Activated naive CD4-positive, alpha-beta T cell treated with anti-CD3 and anti-CD28 coated beads, Interleukin-2, amount 10 ng/mL, durations not matched to agents 7 days and 5 days (primary cell): ENCODE measurements around the gene LMOD2.

Experiments used
- CTCF ChIA-PET: fragments of 350-600 bp; sonication (Branson Sonifier 250); formaldehyde crosslinking; loops from one replicate; lab custom pipeline; 2021; ENCODE audit warnings: antibody characterized with exemption; lab: Charles Lee
- DNase-seq: peaks from one replicate; pipeline ENCODE4 v3.0.0-alpha.2; 2020
- H3K27ac Mint-ChIP-seq: one replicate; pipeline ENCODE4 v1.8.0; 2021; ENCODE audit warnings: mild to moderate bottlenecking, moderate library complexity, mixed read lengths
- H3K27me3 Mint-ChIP-seq: one replicate; pipeline ENCODE4 v1.8.0; 2021; ENCODE audit warnings: mild to moderate bottlenecking, mixed read lengths
- H3K36me3 Mint-ChIP-seq: one replicate; pipeline ENCODE4 v1.8.0; 2021; ENCODE audit warnings: mixed read lengths
- H3K4me1 Mint-ChIP-seq: one replicate; pipeline ENCODE4 v1.8.0; 2021; ENCODE audit warnings: mixed read lengths
- H3K4me3 Mint-ChIP-seq: one replicate; pipeline ENCODE4 v1.8.0; 2021; ENCODE audit warnings: mild to moderate bottlenecking, moderate library complexity, mixed read lengths
- H3K9me3 Mint-ChIP-seq: one replicate; pipeline ENCODE4 v1.8.0; 2021; ENCODE audit warnings: mixed read lengths

The LMOD2 gene

DNA sequence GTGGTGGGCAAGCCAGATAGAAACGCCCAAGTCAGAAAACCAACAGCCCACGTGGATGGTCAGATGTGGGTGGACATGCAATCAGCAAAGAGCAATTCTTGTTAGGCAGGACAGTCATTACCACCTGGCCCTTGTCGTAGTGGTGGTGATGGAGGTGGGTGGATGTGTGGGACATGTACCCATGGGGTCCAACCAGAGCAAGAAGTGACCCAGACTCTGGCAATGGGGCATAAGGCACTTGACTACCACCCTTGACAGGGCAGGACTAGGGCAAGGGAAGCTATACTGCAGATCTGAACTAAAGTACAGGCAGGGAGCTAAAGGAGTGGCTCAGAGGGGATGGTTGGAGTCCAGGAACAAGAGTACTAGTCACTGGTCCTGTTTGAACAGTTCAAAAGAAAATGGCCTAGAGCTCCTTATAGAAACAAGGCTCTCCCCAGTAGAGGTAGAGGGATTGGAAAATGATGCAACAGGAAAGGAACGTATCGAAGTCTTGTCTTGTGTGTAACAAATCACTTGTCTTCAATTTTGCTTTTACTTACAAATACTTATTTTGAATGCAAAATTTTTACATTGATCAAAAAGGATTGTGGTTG lies 17.6 kb downstream of the LMOD2 start:
- H3K27me3 Mint-ChIP-seq, result no peaks in the 10 kb centered on the region
- no peaks in the 10 kb centered on the region for H3K4me1 Mint-ChIP-seq
- no peak overlapping the region for H3K27ac Mint-ChIP-seq
- CTCF ChIA-PET, result no interaction called here
- H3K36me3 Mint-ChIP-seq, result no peaks in the 10 kb centered on the region
- H3K4me3 Mint-ChIP-seq, result no peak overlapping the region
- H3K9me3 Mint-ChIP-seq, result no peaks in the 10 kb centered on the region
- no peak for DNase-seq

DNA sequence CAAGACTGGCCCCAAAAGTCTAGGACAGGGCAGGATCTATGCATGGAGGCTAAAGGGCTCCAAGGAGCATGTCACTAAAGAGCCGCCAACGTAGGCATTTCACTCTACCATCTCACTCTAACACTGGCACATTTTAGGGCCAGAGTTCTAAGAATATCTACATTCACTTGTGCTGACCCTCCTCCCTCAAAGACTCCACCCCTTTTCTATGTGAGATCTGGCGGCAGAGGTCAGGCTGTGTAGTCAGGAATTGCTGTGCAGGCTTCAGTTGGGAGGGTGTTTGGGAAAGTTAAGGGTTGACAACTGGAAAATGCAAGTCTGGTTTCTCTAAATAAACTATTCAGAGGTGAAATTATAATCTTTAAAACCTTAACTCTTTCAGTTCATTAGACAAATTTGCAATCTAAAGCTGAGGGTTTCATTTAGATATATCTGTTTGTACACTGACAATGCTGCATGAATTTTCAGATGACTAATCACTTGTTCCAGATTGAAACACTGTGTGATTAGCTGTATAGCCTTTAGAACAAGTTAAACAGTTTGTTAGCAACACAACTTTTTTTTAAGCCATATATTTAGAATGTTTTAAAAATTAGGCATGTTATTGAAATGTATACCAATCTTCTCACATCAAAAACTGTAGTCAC lies 18.2 kb downstream of the LMOD2 start:
- Mint-ChIP-seq H3K27ac (no peak overlapping the region), H3K4me3 (no peak overlapping the region), H3K36me3 (no peaks in the 10 kb centered on the region), H3K27me3 (no peaks in the 10 kb centered on the region), H3K4me1 (no peaks in the 10 kb centered on the region), H3K9me3 (no peaks in the 10 kb centered on the region)
- no peak for DNase-seq
- CTCF ChIA-PET, result interaction anchor here (1.0 kb wide), 1 partner anchor 27 kb away, joined by 3 read pairs; no protein-coding TSS in a partner anchor

DNA sequence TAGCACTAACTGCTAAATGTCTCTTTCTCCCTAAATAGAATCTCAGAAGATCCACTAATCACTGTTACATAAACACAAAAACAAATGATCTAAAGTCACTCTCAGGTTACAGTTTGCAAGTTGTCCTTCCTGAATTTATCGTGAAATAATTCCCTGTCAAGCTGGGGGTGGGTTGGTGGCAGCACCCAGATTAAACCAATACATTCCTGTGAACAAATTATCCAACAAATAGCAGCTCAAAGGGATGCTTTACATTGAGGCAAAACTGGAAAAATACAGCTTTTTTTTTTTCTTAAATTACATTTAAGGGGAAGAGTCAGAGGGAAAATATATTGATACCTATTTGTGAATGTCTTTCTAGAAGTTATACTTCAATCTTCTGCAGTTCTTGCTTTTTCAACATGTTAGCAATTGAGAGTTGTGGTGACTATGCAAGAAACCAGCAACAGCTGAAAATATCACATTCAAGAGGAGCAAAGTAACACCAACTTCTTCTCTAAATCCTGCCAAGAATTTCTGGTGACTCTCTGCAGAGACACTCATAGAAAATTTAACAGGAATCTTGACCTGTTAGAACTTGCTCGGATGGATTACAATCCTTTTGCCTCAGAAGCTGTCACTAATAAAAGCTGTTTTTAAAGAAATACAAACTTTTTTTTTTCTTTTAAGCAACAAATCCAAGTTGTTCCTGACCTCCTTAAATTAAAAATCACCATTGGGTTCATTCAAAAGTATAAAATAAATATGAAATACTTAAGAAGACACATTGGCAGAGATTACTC lies 18.9 kb downstream of the LMOD2 start:
- H3K4me3 Mint-ChIP-seq, result no peak overlapping the region
- no peaks in the 10 kb centered on the region for H3K9me3 Mint-ChIP-seq
- H3K27ac Mint-ChIP-seq, result no peak overlapping the region
- CTCF ChIA-PET, result interaction anchor here (1.0 kb wide), 1 partner anchor 27 kb away, joined by 3 read pairs; no protein-coding TSS in a partner anchor
- no peaks in the 10 kb centered on the region for H3K36me3 Mint-ChIP-seq
- DNase-seq, result no peak
- no peaks in the 10 kb centered on the region for H3K4me1 Mint-ChIP-seq
- H3K27me3 Mint-ChIP-seq, result no peaks in the 10 kb centered on the region

DNA sequence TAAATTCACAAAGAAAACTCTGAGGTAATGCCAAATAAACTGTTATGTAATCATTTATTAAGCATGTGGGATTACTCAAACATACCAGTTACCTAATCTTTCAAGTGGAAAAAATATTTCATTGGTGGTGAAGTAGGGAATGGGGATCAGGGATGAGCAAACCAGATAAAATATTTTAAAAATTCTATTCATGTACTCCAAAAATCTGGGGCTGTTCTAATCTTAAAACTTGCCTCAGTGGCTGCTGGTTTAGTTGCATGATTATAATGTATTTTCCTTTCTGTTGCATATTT lies 19.5 kb downstream of the LMOD2 start:
- Mint-ChIP-seq H3K4me3 (no peak overlapping the region), H3K36me3 (no peaks in the 10 kb centered on the region), H3K27me3 (no peaks in the 10 kb centered on the region), H3K27ac (no peak overlapping the region), H3K4me1 (no peaks in the 10 kb centered on the region), H3K9me3 (no peaks in the 10 kb centered on the region)
- no peak for DNase-seq
- CTCF ChIA-PET, result interaction anchor here (1.0 kb wide), 1 partner anchor 26 kb away, joined by 3 read pairs; no protein-coding TSS in a partner anchor

DNA sequence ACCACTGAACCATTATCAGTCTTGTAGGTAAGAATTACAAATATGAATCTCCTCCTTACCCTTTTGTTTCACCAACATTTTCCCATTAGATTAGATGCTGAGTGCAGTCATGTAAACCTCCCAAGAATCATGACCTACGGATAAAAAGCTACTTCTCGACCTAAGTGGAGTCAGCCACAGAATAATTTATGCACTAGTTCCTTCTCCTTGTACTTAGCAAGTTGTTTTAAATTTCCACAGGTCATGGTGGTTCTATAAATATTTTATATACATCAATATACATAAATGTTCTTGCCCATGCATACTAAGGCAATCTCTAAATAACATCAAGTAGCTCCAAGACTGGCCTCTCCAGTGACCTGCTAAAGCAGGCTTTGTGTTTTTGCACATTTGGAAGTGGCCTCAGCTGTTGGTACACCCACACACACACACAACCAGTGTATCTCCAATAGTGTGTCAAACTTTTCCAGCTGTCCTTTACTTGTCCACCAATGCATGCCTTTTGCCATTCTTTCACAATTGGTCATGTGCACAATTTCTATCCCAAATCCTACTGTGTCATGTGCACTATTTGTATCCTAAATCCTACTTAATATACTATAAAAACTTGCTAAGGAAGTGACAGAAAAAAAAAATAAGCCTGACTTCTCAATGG lies 21.5 kb downstream of the LMOD2 start:
- no peaks in the 10 kb centered on the region for H3K27me3 Mint-ChIP-seq
- no peak for DNase-seq
- H3K4me1 Mint-ChIP-seq, result no peaks in the 10 kb centered on the region
- no peaks in the 10 kb centered on the region for H3K9me3 Mint-ChIP-seq
- CTCF ChIA-PET, result no interaction called here
- no peak overlapping the region for H3K27ac Mint-ChIP-seq
- H3K36me3 Mint-ChIP-seq, result no peaks in the 10 kb centered on the region
- no peak overlapping the region for H3K4me3 Mint-ChIP-seq

DNA sequence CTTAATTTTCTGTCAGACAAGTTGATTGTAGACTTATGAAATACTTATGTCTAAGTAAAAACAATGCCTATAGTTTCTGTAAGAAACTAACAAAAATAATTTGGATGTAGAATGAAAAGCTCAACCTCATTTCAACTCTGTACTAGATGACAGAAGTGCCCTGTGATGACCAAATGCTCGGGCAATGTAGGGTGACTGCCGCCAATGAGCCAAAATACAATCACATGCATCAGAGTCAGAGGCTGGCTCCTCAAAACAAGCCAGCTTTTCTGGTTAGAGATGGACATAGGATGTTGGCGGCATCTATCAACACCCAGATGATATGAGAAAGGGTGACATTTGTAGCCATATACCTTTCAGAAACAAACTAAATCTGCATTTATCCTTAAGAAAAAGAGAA lies 23.9 kb downstream of the LMOD2 start:
- CTCF ChIA-PET, result no interaction called here
- no peak overlapping the region for H3K27ac Mint-ChIP-seq
- H3K4me3 Mint-ChIP-seq, result no peak overlapping the region
- no peaks in the 10 kb centered on the region for H3K4me1 Mint-ChIP-seq
- no peak for DNase-seq
- H3K9me3 Mint-ChIP-seq, result no peaks in the 10 kb centered on the region
- H3K36me3 Mint-ChIP-seq, result peaks cover 6% of the 10 kb centered on the region
- H3K27me3 Mint-ChIP-seq, result no peaks in the 10 kb centered on the region

DNA sequence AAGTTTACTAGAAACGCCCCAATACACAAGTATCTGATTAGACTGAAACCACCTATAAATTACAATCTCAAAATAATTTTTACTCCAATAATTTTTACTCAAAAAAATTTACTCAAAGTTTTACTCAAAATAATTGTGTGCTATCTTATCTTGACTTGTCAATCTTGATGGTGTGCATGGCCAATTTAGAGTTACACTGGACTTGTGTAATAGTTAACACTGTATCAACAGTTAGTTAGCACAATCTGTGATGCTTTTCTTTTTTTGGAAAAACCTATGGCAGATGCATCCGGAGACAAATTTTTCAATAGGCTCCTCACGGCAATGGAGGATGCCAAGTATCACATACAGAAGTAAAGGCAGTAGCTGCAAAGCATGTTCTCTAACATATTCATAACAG lies 24.9 kb downstream of the LMOD2 start:
- no peak overlapping the region for H3K27ac Mint-ChIP-seq

DNA sequence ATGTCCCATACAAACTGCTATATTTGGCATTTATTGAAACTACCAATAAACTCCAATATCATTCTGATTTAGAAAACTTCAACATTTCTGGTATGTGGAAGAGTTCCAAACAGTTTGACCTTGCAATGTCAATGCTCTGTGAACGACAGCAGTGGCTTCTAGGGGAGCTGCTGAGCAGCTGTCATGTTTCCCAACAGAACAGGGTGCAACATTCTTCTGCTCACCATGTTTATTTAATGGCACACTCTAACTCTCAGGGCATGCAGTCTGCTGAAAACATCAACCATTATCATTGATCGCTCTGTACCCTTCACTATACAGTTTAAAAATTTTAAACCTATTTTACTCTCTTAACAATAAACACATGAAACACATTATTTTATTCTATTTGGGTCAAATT lies 25.9 kb downstream of the LMOD2 start:
- H3K9me3 Mint-ChIP-seq, result no peaks in the 10 kb centered on the region
- DNase-seq, result no peak
- CTCF ChIA-PET, result interaction anchor here (1.1 to 1.5 kb wide), 4 partner anchors 9 to 184 kb away, joined by 3 to 17 read pairs (median 6); no protein-coding TSS in a partner anchor
- H3K4me3 Mint-ChIP-seq, result no peak overlapping the region
- H3K27ac Mint-ChIP-seq, result no peak overlapping the region
- H3K27me3 Mint-ChIP-seq, result no peaks in the 10 kb centered on the region
- no peaks in the 10 kb centered on the region for H3K4me1 Mint-ChIP-seq
- peaks cover 6% of the 10 kb centered on the region for H3K36me3 Mint-ChIP-seq

More for the DNA sequence above, 24.9 kb downstream of the LMOD2 start:
- no peaks in the 10 kb centered on the region for H3K27me3 Mint-ChIP-seq
- H3K36me3 Mint-ChIP-seq, result peaks cover 6% of the 10 kb centered on the region
- no peak for DNase-seq
- no peaks in the 10 kb centered on the region for H3K9me3 Mint-ChIP-seq
- no peak overlapping the region for H3K4me3 Mint-ChIP-seq
- CTCF ChIA-PET, result no interaction called here
- no peaks in the 10 kb centered on the region for H3K4me1 Mint-ChIP-seq

DNA sequence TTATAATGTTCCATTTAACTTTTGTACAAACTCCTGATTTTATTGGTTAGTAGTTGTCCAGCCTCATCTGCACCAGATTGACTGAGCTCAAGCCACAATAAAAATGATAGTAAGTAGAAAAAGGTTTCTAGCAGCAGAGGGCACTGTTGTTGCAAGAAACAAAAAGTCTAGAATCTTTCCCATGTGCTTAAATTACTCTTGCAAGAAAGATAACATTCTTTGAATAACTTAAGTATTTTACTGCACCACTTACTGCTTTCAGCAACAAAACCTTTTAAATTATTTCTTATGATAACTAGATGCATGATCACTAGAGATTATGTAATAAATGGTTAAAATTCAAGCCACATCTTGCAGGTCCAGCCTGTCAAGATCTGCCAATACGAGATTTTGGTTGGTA lies 27.0 kb downstream of the LMOD2 start:
- no peaks in the 10 kb centered on the region for H3K27me3 Mint-ChIP-seq
- DNase-seq, result no peak
- H3K9me3 Mint-ChIP-seq, result no peaks in the 10 kb centered on the region
- H3K36me3 Mint-ChIP-seq, result peaks cover 6% of the 10 kb centered on the region
- no peaks in the 10 kb centered on the region for H3K4me1 Mint-ChIP-seq
- CTCF ChIA-PET, result interaction anchor here (0.7 to 1.5 kb wide), 10 partner anchors 8 to 197 kb away, joined by 3 to 17 read pairs (median 4); no protein-coding TSS in a partner anchor
- no peak overlapping the region for H3K4me3 Mint-ChIP-seq
- no peak overlapping the region for H3K27ac Mint-ChIP-seq

DNA sequence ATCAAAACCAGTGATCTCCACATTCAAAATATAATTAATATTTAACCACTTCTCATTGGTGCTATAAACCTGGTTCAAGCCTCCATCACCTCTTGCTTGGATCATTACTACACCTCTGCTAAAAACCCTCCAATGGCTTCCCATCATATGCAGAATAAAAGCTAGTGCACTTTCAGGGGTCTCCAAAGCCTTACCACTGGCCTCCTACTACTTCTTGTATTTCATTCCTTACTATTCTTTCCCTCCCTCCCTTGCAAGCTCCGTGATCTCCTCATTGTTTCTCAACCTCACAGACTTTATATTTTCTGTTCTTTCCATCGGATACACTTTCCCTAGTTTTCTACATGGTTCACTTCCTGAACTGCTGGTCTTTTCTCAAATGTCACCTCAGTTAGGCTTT lies 31.5 kb downstream of the LMOD2 start:
- H3K27me3 Mint-ChIP-seq, result no peaks in the 10 kb centered on the region
- H3K9me3 Mint-ChIP-seq, result no peaks in the 10 kb centered on the region
- H3K4me3 Mint-ChIP-seq, result no peak overlapping the region
- peaks cover 17% of the 10 kb centered on the region for H3K36me3 Mint-ChIP-seq
- no peak for DNase-seq
- CTCF ChIA-PET, result interaction anchor here (2.2 kb wide), 1 partner anchor 178 kb away, joined by 7 read pairs; no protein-coding TSS in a partner anchor
- no peak overlapping the region for H3K27ac Mint-ChIP-seq
- no peaks in the 10 kb centered on the region for H3K4me1 Mint-ChIP-seq

DNA sequence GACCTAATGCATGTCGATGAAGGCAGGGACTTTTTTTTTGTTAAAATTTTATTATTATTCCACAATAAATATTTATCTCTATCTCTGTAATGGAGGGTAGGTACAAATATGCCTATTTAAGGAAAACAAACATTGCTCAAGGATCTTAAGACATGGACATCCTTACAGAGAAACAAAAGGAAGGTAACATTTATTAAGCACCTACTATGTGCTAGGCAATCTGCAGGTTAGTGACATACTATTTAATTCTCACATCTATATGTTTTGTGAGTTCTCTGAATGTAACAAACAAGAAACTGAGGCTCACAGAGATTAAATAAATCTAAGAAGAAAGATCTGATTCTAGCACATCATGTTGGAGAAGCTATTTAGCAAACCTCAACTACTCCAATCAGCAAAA lies 32.1 kb downstream of the LMOD2 start:
- H3K36me3 Mint-ChIP-seq, result peaks cover 22% of the 10 kb centered on the region
- CTCF ChIA-PET, result no interaction called here
- no peak overlapping the region for H3K4me3 Mint-ChIP-seq
- H3K27ac Mint-ChIP-seq, result no peak overlapping the region
- H3K27me3 Mint-ChIP-seq, result no peaks in the 10 kb centered on the region
- no peaks in the 10 kb centered on the region for H3K4me1 Mint-ChIP-seq
- no peak for DNase-seq
- no peaks in the 10 kb centered on the region for H3K9me3 Mint-ChIP-seq

DNA sequence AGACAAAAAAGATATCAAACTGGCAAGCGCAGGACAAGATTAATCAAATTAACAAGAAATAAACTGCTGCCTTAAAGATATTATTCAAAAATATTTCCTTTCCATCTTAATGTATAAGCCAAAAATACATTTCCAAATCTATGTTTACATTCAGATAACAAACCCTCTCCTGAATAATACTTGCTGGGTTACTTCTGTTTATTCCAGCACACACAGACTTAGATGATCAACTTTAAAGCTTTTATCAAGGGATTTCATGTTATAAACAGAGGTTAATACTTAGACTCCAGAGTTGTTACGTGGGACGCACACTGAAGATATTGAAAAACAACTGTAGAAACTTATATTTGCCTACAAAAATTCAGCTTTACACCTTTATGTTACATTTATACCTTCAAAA lies 33.6 kb downstream of the LMOD2 start:
- no peaks in the 10 kb centered on the region for H3K4me1 Mint-ChIP-seq
- no peaks in the 10 kb centered on the region for H3K27me3 Mint-ChIP-seq
- no peak for DNase-seq
- H3K27ac Mint-ChIP-seq, result no peak overlapping the region
- H3K4me3 Mint-ChIP-seq, result no peak overlapping the region
- CTCF ChIA-PET, result no interaction called here
- no peaks in the 10 kb centered on the region for H3K9me3 Mint-ChIP-seq
- peaks cover 17% of the 10 kb centered on the region for H3K36me3 Mint-ChIP-seq

DNA sequence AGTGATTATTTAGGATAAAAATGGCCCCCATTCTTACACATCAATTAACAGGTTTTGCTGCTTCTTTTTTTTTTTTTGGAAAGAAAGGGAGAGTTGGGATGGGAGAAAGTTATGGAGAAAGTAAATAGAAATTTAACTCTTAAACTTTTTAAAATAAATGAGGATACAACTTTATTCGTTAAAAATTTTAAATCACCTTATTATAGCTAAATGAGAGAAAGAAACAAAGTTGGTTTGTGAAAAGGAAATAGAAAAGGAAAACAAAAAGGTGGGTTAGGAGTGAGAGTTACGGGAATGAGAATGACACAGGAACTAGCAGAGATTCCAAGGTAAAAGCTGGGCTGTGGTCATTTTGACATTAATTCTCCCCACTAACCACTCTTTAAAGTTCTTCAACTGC lies 34.9 kb downstream of the LMOD2 start:
- H3K27ac Mint-ChIP-seq, result no peak overlapping the region
- peaks cover 17% of the 10 kb centered on the region for H3K36me3 Mint-ChIP-seq
- CTCF ChIA-PET, result interaction anchor here (1.2 to 1.7 kb wide), 2 partner anchors 8 to 11 kb away, joined by 6 to 9 read pairs; no protein-coding TSS in a partner anchor
- no peaks in the 10 kb centered on the region for H3K4me1 Mint-ChIP-seq
- H3K9me3 Mint-ChIP-seq, result no peaks in the 10 kb centered on the region
- H3K4me3 Mint-ChIP-seq, result no peak overlapping the region
- DNase-seq, result no peak
- H3K27me3 Mint-ChIP-seq, result no peaks in the 10 kb centered on the region

DNA sequence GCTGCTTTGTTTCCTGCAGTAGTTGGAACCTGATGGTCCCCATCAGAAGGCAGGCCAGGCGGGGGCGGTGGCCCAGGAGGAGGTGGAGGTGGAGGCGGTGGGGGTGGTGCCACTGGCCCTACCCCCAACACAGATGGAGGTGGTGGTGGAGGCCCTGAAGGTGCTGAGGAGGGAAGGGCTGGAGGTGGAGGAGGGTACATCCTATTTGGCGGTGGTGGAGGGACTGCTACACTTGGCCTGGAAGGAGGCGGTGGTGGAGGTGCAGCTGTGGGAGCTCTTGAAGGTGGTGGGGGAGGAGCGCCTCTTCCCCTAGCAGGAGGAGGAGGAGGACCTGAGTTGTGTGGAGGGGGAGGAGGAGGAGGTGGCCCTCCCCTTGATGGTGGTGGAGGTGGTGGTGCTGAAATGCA lies 36.8 kb downstream of the LMOD2 start:
- Mint-ChIP-seq H3K9me3 (no peaks in the 10 kb centered on the region), H3K27ac (no peak overlapping the region), H3K4me3 (no peak overlapping the region), H3K36me3 (peaks cover 25% of the 10 kb centered on the region), H3K27me3 (no peaks in the 10 kb centered on the region), H3K4me1 (no peaks in the 10 kb centered on the region)
- no peak for DNase-seq
- CTCF ChIA-PET, result interaction anchor here (1.9 to 2.7 kb wide), 2 partner anchors 9 to 172 kb away, joined by 6 read pairs; no protein-coding TSS in a partner anchor
